ENCODE measurements around the gene PPARA.

DNA sequence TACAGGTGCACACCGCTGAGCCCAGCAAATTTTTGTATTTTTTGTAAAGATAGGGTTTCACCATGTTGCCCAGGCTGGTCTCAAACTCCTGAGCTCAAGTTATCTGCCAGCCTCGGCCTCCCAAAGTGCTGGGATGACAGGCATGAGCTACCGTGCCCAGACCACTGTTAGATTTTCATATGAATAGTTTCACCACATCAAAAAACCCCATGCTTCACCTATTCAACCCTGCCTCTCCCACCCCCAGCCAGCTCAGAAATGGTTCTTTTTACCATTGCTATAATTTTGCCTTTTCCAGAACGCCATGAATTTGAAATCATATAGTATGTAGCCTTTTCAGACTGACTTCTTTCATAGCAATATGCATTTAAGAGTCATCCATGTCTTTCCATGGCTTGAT lies 61.9 kb downstream of the PPARA start:
- TF ChIP-seq, protein P1, sequence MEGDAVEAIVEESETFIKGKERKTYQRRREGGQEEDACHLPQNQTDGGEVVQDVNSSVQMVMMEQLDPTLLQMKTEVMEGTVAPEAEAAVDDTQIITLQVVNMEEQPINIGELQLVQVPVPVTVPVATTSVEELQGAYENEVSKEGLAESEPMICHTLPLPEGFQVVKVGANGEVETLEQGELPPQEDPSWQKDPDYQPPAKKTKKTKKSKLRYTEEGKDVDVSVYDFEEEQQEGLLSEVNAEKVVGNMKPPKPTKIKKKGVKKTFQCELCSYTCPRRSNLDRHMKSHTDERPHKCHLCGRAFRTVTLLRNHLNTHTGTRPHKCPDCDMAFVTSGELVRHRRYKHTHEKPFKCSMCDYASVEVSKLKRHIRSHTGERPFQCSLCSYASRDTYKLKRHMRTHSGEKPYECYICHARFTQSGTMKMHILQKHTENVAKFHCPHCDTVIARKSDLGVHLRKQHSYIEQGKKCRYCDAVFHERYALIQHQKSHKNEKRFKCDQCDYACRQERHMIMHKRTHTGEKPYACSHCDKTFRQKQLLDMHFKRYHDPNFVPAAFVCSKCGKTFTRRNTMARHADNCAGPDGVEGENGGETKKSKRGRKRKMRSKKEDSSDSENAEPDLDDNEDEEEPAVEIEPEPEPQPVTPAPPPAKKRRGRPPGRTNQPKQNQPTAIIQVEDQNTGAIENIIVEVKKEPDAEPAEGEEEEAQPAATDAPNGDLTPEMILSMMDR (IDR thresholded peaks at IDR 0.05), result no peak
- no peak for TF ChIP-seq POLR2A (IDR thresholded peaks at IDR 0.05)
